DOHH2 (cell line): Measurements from ENCODE around the gene ETS1.

Experiments
- H3F3A ChIP-seq: fragments of 200-600 bp; sonication (generic), shearing (Covaris generic); 2 replicates; pipeline ENCODE4 v1.6.0; 2016; ENCODE audit warnings: antibody characterized with exemption, mild to moderate bottlenecking; ENCODE audit not compliant: control insufficient read depth, insufficient read depth
- H3K27ac ChIP-seq: fragments of 200-600 bp; sonication (generic); 2 replicates; pipeline ENCODE4 v1.5.1; 2014; ENCODE audit warnings: low read depth, mild to moderate bottlenecking, low read length, moderate library complexity
- H3K27me3 ChIP-seq: fragments of 200-600 bp; sonication (generic); 2 replicates; pipeline ENCODE4 v1.6.1; 2014; ENCODE audit warnings: mild to moderate bottlenecking, low read length, mixed read lengths; ENCODE audit not compliant: control insufficient read depth
- H3K36me3 ChIP-seq: fragments of 200-600 bp; sonication (generic); 2 replicates; pipeline ENCODE4 v1.6.1; 2014; ENCODE audit warnings: mild to moderate bottlenecking, low read length, moderate library complexity, mixed read lengths; ENCODE audit not compliant: control insufficient read depth
- H3K4me1 ChIP-seq: fragments of 200-600 bp; sonication (generic); 2 replicates; pipeline ENCODE4 v1.6.1; 2014; ENCODE audit warnings: mild to moderate bottlenecking, low read length, mixed read lengths; ENCODE audit not compliant: control insufficient read depth
- H3K4me2 ChIP-seq: fragments of 200-600 bp; sonication (generic); 2 replicates; pipeline ENCODE4 v1.6.0; 2014; ENCODE audit warnings: mild to moderate bottlenecking, low read length, moderate library complexity
- H3K4me3 ChIP-seq: fragments of 200-600 bp; sonication (generic); 2 replicates; pipeline ENCODE4 v1.5.1; 2014; ENCODE audit warnings: mild to moderate bottlenecking, low read length, mixed read lengths
- H3K79me2 ChIP-seq: fragments of 200-600 bp; sonication (generic); 2 replicates; pipeline ENCODE4 v1.6.1; 2014; ENCODE audit warnings: mild to moderate bottlenecking, low read length, mixed read lengths; ENCODE audit not compliant: control insufficient read depth
- H3K9me2 ChIP-seq: fragments of 200-600 bp; sonication (generic); replicated peaks from 2 replicates; pipeline ENCODE4 v1.6.1; 2014; ENCODE audit warnings: mild to moderate bottlenecking, low read length, mixed read lengths; ENCODE audit not compliant: control insufficient read depth
- H3K9me3 ChIP-seq: fragments of 200-600 bp; sonication (generic); 2 replicates; pipeline ENCODE4 v1.6.1; 2014; ENCODE audit warnings: antibody characterized with exemption, low read length, mixed read lengths; ENCODE audit not compliant: control insufficient read depth, insufficient read depth
- H4K20me1 ChIP-seq: fragments of 200-600 bp; sonication (generic); 2 replicates; pipeline ENCODE4 v1.6.0; 2014; ENCODE audit warnings: low read depth, mild to moderate bottlenecking, antibody characterized with exemption, low read length, moderate library complexity; ENCODE audit not compliant: control insufficient read depth, insufficient read depth
- CTCF ChIP-seq: fragments of 200-600 bp; sonication (generic); IDR thresholded peaks from one replicate; pipeline ENCODE4 v1.5.1; 2014; ENCODE audit warnings: antibody characterized with exemption, mild to moderate bottlenecking, low read depth, low read length; ENCODE audit not compliant: poor library complexity, severe bottlenecking
- EZH2phosphoT487 ChIP-seq: fragments of 200-600 bp; sonication (generic); IDR thresholded peaks from 2 replicates; pipeline ENCODE4 v1.6.1; 2017; ENCODE audit warnings: borderline replicate concordance, mild to moderate bottlenecking, antibody characterized with exemption, low read length, moderate library complexity, mixed read lengths

ETS1 gene

GRCh38 chr11:128535468-128536457 lies 51.6 kb downstream of the ETS1 start:
- no peaks in the 10 kb centered on the region for H4K20me1 ChIP-seq
- no peak overlapping the region for H3K4me2 ChIP-seq
- H3K9me3 ChIP-seq = no peaks in the 10 kb centered on the region
- H3K27me3 ChIP-seq = no peaks in the 10 kb centered on the region
- no peak overlapping the region for H3K27ac ChIP-seq
- no peak overlapping the region for H3K4me3 ChIP-seq
- peaks cover 8% of the 10 kb centered on the region for H3K4me1 ChIP-seq
- no peaks in the 10 kb centered on the region for H3K9me2 ChIP-seq
- no peak for TF ChIP-seq CTCF
- no peak for TF ChIP-seq EZH2phosphoT487
- H3K79me2 ChIP-seq = no peaks in the 10 kb centered on the region
- H3F3A ChIP-seq = no peaks in the 10 kb centered on the region
- H3K36me3 ChIP-seq = no peaks in the 10 kb centered on the region

GRCh38 chr11:128533472-128533871 lies 53.9 kb downstream of the ETS1 start:
- Histone ChIP-seq H3K4me1 (peaks cover 23% of the 10 kb centered on the region), H3K9me3 (no peaks in the 10 kb centered on the region), H3K4me3 (no peak overlapping the region), H3K36me3 (no peaks in the 10 kb centered on the region), H3K4me2 (no peak overlapping the region), H3K27ac (no peak overlapping the region), H3K27me3 (no peaks in the 10 kb centered on the region), H3F3A (no peaks in the 10 kb centered on the region), H3K9me2 (no peaks in the 10 kb centered on the region), H3K79me2 (no peaks in the 10 kb centered on the region), H4K20me1 (no peaks in the 10 kb centered on the region)
- no peak for TF ChIP-seq EZH2phosphoT487
- TF ChIP-seq CTCF = no peak

DNA sequence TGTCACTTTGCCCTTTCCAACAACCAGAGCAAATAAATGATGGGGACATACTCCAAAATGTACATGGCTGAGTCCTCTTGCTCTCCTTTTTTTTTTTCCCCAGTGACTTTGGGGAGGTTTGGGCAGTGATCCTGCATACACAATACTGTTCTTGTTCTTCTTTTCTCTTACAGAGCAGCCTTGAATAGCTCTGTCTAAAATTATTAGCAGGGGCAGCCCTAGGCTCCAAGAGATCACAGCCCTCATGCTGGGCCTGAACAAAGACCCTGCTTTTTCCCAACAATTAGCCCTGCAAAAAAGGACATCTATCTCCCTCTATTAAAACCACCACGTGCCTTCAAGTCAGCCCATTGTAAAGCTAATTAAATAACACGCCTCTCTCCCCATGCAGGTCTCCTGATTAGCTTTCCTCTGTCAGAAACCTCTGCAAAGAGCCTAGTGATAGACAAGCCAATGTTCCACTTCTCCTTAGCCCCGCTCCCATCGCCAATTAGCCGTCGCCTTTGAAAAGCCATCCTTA lies 54.7 kb downstream of the ETS1 start:
- no peaks in the 10 kb centered on the region for H3F3A ChIP-seq
- no peaks in the 10 kb centered on the region for H3K27me3 ChIP-seq

More for the DNA sequence above, 54.7 kb downstream of the ETS1 start:
- Histone ChIP-seq H3K27ac (no peak overlapping the region), H3K4me3 (no peak overlapping the region), H4K20me1 (no peaks in the 10 kb centered on the region), H3K79me2 (no peaks in the 10 kb centered on the region), H3K36me3 (no peaks in the 10 kb centered on the region), H3K4me2 (no peak overlapping the region), H3K9me2 (no peaks in the 10 kb centered on the region), H3K9me3 (no peaks in the 10 kb centered on the region), H3K4me1 (peaks cover 32% of the 10 kb centered on the region)
- TF ChIP-seq CTCF = no peak
- no peak for TF ChIP-seq EZH2phosphoT487
